ENCODE data around the gene FRS2. TPM values are rescaled to one million over a fixed set of nuclear protein-coding genes. Genes with fewer than 3 reads are reported as not detected.

Gene FRS2
- total and polyA plus RNA-seq, 10 of the 15 experiments (the other 5 are each of a cell fraction or from before 2014, with no cell fraction given): 1.1 to 13.1 (median 5.9) TPM

DNA sequence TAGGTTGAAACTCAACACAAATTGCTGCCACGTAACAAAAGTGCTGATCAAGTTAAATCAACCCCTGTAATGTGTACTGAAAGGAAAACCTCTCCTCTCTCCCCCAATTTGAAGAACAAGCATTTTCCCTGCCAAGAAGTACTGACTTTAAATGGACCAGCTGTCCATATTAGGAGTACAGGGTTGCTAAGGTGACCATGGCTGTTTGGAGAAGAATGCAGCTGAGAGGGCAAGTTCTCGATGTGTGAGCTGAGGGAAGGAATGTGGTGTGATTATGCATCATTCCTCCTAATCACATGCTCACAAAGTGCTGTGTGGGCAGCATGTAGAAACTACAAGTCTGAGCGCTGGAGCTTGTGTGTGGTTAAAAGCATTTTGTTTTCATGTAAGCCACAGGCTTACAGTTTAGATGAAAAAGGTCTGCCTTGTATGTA, 64.2 kb downstream of the FRS2 start (continued):
- TF ChIP-seq, protein P1, sequence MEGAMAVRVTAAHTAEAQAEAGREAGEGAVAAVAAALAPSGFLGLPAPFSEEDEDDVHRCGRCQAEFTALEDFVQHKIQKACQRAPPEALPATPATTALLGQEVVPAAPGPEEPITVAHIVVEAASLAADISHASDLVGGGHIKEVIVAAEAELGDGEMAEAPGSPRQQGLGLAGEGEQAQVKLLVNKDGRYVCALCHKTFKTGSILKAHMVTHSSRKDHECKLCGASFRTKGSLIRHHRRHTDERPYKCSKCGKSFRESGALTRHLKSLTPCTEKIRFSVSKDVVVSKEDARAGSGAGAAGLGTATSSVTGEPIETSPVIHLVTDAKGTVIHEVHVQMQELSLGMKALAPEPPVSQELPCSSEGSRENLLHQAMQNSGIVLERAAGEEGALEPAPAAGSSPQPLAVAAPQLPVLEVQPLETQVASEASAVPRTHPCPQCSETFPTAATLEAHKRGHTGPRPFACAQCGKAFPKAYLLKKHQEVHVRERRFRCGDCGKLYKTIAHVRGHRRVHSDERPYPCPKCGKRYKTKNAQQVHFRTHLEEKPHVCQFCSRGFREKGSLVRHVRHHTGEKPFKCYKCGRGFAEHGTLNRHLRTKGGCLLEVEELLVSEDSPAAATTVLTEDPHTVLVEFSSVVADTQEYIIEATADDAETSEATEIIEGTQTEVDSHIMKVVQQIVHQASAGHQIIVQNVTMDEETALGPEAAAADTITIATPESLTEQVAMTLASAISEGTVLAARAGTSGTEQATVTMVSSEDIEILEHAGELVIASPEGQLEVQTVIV (IDR thresholded peaks at IDR 0.05; ENCODE audit: borderline replicate concordance, partially characterized antibody): peak; percentile 11
- peak; percentile 64; the same call in 1 of the 2 replicates for TF ChIP-seq ATF7 (IDR thresholded peaks at IDR 0.05; ENCODE audit: low read depth)
- TF ChIP-seq SMC3 (IDR thresholded peaks at IDR 0.05; ENCODE audit: borderline replicate concordance, low read length): no peak
- TF ChIP-seq BACH1 (IDR thresholded peaks at IDR 0.05; ENCODE audit: borderline replicate concordance): no peak
- no peak for TF ChIP-seq RCOR1 (conservative IDR thresholded peaks at IDR 0.05; ENCODE audit: low read depth, low read length)
- no peak for TF ChIP-seq ZNF207 (IDR thresholded peaks at IDR 0.05; ENCODE audit: borderline replicate concordance)
- TF ChIP-seq, protein P2, sequence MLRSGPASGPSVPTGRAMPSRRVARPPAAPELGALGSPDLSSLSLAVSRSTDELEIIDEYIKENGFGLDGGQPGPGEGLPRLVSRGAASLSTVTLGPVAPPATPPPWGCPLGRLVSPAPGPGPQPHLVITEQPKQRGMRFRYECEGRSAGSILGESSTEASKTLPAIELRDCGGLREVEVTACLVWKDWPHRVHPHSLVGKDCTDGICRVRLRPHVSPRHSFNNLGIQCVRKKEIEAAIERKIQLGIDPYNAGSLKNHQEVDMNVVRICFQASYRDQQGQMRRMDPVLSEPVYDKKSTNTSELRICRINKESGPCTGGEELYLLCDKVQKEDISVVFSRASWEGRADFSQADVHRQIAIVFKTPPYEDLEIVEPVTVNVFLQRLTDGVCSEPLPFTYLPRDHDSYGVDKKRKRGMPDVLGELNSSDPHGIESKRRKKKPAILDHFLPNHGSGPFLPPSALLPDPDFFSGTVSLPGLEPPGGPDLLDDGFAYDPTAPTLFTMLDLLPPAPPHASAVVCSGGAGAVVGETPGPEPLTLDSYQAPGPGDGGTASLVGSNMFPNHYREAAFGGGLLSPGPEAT (IDR thresholded peaks at IDR 0.05; ENCODE audit: low read depth): peak; percentile 70; the same call in 1 of the 2 replicates
- TF ChIP-seq POU2F2 (IDR thresholded peaks at IDR 0.05; ENCODE audit: borderline replicate concordance, low read depth, low read length): peak; percentile 68; the same call in 2 of the 3 replicates

DNA sequence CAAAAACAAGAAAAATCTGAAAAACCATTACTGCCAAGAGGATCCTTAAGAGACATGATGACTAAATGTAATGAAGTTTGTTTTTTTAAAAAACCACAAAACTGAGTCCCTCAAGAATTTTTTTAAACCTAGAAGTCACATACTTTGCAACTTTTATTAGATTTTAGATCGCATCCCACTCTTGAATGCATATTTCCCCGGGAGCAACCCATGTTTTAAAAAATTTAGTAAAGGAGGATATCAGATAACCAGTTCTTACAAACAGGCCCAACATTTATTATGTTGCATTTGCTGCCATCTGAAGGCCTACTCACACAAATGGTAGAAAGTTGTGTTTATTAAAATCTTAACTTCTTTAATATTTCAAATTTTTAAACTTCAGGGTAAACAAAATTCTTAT, 70.8 kb downstream of the FRS2 start:
- in situ Hi-C loops (cut with MboI) (no loop called here), intact Hi-C loops (cut with micrococcal nuclease; ENCODE audit: unreplicated experiment) (no loop called here)
- TF ChIP-seq, protein P2 (IDR thresholded peaks at IDR 0.05; ENCODE audit: low read depth): no peak
- TF ChIP-seq ZBED1 (IDR thresholded peaks at IDR 0.05; ENCODE audit: borderline replicate concordance): no peak
- TF ChIP-seq, protein P3, sequence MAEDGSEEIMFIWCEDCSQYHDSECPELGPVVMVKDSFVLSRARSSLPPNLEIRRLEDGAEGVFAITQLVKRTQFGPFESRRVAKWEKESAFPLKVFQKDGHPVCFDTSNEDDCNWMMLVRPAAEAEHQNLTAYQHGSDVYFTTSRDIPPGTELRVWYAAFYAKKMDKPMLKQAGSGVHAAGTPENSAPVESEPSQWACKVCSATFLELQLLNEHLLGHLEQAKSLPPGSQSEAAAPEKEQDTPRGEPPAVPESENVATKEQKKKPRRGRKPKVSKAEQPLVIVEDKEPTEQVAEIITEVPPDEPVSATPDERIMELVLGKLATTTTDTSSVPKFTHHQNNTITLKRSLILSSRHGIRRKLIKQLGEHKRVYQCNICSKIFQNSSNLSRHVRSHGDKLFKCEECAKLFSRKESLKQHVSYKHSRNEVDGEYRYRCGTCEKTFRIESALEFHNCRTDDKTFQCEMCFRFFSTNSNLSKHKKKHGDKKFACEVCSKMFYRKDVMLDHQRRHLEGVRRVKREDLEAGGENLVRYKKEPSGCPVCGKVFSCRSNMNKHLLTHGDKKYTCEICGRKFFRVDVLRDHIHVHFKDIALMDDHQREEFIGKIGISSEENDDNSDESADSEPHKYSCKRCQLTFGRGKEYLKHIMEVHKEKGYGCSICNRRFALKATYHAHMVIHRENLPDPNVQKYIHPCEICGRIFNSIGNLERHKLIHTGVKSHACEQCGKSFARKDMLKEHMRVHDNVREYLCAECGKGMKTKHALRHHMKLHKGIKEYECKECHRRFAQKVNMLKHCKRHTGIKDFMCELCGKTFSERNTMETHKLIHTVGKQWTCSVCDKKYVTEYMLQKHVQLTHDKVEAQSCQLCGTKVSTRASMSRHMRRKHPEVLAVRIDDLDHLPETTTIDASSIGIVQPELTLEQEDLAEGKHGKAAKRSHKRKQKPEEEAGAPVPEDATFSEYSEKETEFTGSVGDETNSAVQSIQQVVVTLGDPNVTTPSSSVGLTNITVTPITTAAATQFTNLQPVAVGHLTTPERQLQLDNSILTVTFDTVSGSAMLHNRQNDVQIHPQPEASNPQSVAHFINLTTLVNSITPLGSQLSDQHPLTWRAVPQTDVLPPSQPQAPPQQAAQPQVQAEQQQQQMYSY (CRISPR knock-in tag; IDR thresholded peaks at IDR 0.05): no peak
- TF ChIP-seq ZNF274 (IDR thresholded peaks at IDR 0.05; ENCODE audit: insufficient read depth, insufficient read length): no peak
- no peak for TF ChIP-seq KAT2A (conservative IDR thresholded peaks at IDR 0.05; ENCODE audit: control insufficient read depth, low read depth, low read length)
- H3K4me3 ChIP-seq: no peak overlapping the region
- H4K20me1 ChIP-seq (ENCODE audit: control insufficient read depth, insufficient read depth): no peaks in the 10 kb centered on the region
- peaks cover 2% of the 10 kb centered on the region for H3K79me2 ChIP-seq (ENCODE audit: control insufficient read depth, insufficient read depth, low read length)
- peaks cover 2% of the 10 kb centered on the region for H3K9me3 ChIP-seq (replicated peaks; ENCODE audit: control insufficient read depth, insufficient read depth, low read length)
- H3K36me3 ChIP-seq (ENCODE audit: control insufficient read depth in 2 of 2, insufficient read depth in 2 of 2, low read length in 1 of 2): peaks cover 0 to 2% of the 10 kb centered on the region in 2 experiments; a peak in 1 of 4 replicates
- no peak overlapping the region for H3K27ac ChIP-seq (ENCODE audit: control insufficient read depth, insufficient read depth)
- ChIA-PET SMC1A (ENCODE audit: uncharacterized antibody, unreplicated experiment) (no interaction called here), POLR2A (no interaction called here), RAD21 (ENCODE audit: unreplicated experiment) (no interaction called here), CTCF (no interaction called here)
- no peaks in the 10 kb centered on the region for H3K4me1 ChIP-seq (ENCODE audit: control insufficient read depth, insufficient read depth, low read length)
- ATAC-seq: no peak
- H3K4me2 ChIP-seq (ENCODE audit: control insufficient read depth, insufficient read depth): no peak overlapping the region
- H3K27me3 ChIP-seq (replicated peaks in 1 of 2; ENCODE audit: control insufficient read depth in 2 of 2, insufficient read depth in 2 of 2, low read length in 1 of 2): no peaks in the 10 kb centered on the region
- no peak for FAIRE-seq
- H3K9ac ChIP-seq (ENCODE audit: control insufficient read depth, insufficient read depth, low read length): no peak overlapping the region
- no peak for DNase-seq (ENCODE audit: low read depth, low spot score)
- H2AFZ ChIP-seq (ENCODE audit: control insufficient read depth, low read depth, low read length): no peak overlapping the region
- 98% methylated on average over 2 of the region's 2 CpGs for WGBS (ENCODE audit: insufficient coverage, insufficient replicate concordance, low lambda C conversion rate, missing lambda C conversion rate)
- no TSS peak for BruUV-seq (replicated peaks)

Measured in GM12878 (cell line).